Activated naive CD8-positive, alpha-beta T cell treated with anti-CD3 and anti-CD28 coated beads for 36 hours (primary cell): Measurements from ENCODE around the gene PLCL2. TPM values are rescaled to one million over a fixed set of nuclear protein-coding genes. Genes with fewer than 3 reads are reported as not detected.
"Not testable (repeated sequence)": the region's sequence is repeated elsewhere in the genome, so short reads cannot be mapped to it uniquely, and the experiment has no call there.

Experiments used
- DNase-seq: peaks from one replicate; pipeline ENCODE4 v3.0.0; 2021
- H3K27ac Mint-ChIP-seq: one replicate; pipeline ENCODE4 v1.8.0; 2022; ENCODE audit warnings: mild to moderate bottlenecking, moderate library complexity, mixed read lengths
- H3K27me3 Mint-ChIP-seq: one replicate; pipeline ENCODE4 v1.8.0; 2022; ENCODE audit warnings: mild to moderate bottlenecking, mixed read lengths
- H3K36me3 Mint-ChIP-seq: one replicate; pipeline ENCODE4 v1.8.0; 2021; ENCODE audit warnings: mild to moderate bottlenecking, mixed read lengths
- H3K4me1 Mint-ChIP-seq: one replicate; pipeline ENCODE4 v1.8.0; 2021; ENCODE audit warnings: mixed read lengths
- H3K4me3 Mint-ChIP-seq: one replicate; pipeline ENCODE4 v1.8.0; 2022; ENCODE audit warnings: mild to moderate bottlenecking, moderate library complexity, mixed read lengths
- H3K9me3 Mint-ChIP-seq: one replicate; pipeline ENCODE4 v1.8.0; 2022; ENCODE audit warnings: mixed read lengths
- total RNA-seq, 2 experiments: library from RNA; stranded (reverse); gene quantifications; one replicate each; pipeline ENCODE4 v1.2.3, GENCODE V29; 2021

The PLCL2 gene
- total RNA-seq, 2 experiments from 2014 or later, result 19.1 to 19.6 TPM

DNA sequence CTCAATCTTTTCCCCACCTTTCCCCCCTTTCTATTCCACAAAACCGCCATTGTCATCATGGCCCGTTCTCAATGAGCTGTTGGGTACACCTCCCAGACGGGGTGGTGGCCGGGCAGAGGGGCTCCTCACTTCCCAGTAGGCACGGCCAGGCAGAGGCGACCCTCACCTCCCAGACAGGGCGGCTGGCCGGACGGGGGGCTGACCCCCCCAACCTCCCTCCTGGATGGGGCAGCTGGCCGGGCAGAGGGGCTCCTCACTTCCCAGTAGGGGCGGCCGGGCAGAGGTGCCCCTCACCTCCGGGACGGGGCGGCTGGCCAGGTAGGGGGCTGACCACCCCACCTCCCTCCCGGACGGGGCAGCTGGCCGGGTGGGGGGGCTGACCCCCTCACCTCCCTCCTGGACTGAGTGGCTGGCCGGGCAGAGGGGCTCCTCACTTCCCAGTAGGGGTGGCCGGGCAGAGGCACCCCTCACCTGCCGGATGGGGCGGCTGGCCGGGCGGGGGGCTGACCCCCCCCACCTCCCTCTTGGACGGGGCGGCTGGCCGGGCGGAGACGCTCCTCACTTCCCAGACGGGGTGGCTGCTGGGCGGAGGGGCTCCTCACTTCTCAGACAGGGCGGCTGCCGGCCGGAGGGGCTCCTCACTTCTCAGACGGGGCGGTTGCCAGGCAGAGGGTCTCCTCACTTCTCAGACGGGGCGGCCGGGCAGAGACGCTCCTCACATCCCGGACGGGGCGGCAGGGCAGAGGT lies 95.2 kb downstream of the PLCL2 start:
- H3K4me1 Mint-ChIP-seq, result peaks cover 36% of the 10 kb centered on the region
- peaks cover 11% of the 10 kb centered on the region for H3K36me3 Mint-ChIP-seq
- H3K27ac Mint-ChIP-seq, H3K27me3 Mint-ChIP-seq, DNase-seq, H3K9me3 Mint-ChIP-seq, H3K4me3 Mint-ChIP-seq: not testable (repeated sequence)

DNA sequence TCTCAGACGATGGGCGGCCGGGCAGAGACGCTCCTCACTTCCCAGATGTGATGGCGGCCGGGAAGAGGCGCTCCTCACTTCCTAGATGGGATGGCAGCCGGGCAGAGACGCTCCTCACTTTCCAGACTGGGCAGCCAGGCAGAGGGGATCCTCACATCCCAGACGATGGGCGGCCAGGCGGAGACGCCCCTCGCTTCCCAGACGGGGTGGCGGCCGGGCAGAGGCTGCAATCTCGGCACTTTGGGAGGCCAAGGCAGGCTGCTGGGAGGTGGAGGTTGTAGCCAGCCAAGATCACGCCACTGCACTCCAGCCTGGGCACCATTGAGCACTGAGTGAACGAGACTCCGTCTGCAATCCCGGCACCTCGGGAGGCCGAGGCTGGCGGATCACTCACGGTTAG lies 95.8 kb downstream of the PLCL2 start:
- not testable (repeated sequence) for DNase-seq, H3K9me3 Mint-ChIP-seq, H3K27ac Mint-ChIP-seq, H3K4me3 Mint-ChIP-seq, H3K27me3 Mint-ChIP-seq
- Mint-ChIP-seq H3K36me3 (peaks cover 11% of the 10 kb centered on the region), H3K4me1 (peaks cover 37% of the 10 kb centered on the region)

DNA sequence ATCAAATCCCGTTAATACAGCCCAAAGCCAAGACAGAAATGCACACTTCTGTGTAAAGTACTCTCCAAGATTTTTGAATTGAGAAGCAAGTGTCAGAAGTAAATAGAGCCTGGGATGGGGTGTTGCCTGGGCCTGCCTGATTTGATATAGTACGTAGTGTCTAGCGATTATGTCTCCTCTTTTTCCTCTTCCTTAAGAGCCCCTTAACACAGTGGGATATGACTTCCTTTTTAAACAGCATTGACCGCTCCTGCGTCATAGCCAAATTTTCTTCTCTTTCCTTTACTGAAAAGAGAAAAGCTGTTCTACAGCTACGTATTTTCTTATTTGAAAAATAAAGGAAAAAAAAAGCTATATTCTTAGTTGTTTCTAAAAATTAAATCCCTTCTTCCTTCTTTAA lies 97.7 kb downstream of the PLCL2 start:
- Mint-ChIP-seq H3K4me1 (peaks cover 36% of the 10 kb centered on the region), H3K27ac (no peak overlapping the region), H3K4me3 (no peak overlapping the region), H3K27me3 (no peaks in the 10 kb centered on the region), H3K9me3 (peaks cover 2% of the 10 kb centered on the region), H3K36me3 (peaks cover 3% of the 10 kb centered on the region)
- DNase-seq, result no peak

DNA sequence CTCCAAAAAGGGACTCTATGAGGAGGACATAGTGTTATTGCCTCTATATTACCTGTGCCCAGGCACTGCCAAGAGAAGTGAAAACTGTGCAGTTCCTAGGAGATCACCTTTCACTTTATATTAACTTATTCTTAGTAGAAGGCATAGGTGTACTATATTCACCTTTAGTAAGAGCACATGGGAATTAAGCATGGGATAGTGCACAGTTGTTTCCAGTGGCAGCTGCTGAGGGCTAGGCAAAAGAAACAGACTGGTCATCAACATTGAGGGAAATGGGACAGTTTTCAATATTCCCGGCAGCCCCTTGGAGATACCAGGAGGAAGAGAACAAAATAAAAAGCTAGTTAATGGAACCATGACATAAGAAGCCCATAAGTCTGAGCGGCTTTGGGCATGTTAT lies 100.9 kb downstream of the PLCL2 start:
- no peaks in the 10 kb centered on the region for H3K27me3 Mint-ChIP-seq
- H3K36me3 Mint-ChIP-seq, result no peaks in the 10 kb centered on the region
- no peaks in the 10 kb centered on the region for H3K9me3 Mint-ChIP-seq
- no peak overlapping the region for H3K27ac Mint-ChIP-seq
- no peak overlapping the region for H3K4me3 Mint-ChIP-seq
- H3K4me1 Mint-ChIP-seq, result peaks cover 45% of the 10 kb centered on the region
- DNase-seq, result no peak

DNA sequence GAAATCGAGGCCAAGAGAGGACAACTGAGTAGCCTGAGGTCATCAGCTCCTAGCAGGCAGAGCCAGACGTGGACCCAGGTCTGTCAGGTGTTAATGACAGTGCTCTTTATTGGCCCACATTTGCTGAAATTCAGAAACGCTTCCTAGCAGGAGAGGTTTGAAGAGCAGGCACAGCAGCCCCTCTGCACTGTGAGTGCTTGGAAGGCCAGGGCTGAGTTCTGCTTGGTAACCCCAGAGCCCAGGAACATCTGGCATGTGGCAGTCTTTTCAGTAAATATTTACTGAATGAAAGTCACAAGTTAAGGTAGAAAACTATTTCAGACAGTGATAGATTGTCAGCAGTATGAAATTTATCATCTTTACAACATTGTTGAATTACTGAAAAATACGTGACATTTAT lies 102.4 kb downstream of the PLCL2 start:
- Mint-ChIP-seq H3K27ac (no peak overlapping the region), H3K36me3 (no peaks in the 10 kb centered on the region), H3K9me3 (no peaks in the 10 kb centered on the region), H3K4me3 (no peak overlapping the region), H3K4me1 (peaks cover 41% of the 10 kb centered on the region), H3K27me3 (no peaks in the 10 kb centered on the region)
- DNase-seq, result no peak

DNA sequence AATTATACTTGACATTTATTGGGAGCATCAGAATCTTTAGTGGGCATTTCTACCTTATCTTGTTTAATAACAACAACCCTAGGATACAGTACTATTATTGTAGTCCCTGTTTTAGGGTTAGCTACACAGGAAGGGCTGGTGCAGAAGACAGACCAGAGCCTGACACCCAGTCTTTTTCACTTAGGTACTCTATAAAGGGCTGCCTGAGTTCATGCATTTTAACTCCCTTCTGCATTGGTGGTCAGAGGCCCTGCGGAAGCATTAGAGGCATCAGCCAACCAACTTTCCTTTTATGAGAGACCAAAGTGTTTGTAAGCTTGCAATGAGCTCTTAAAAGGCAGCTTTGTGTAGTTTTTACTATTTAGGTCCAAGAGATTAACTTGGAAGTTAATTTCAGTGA lies 105.4 kb downstream of the PLCL2 start:
- Mint-ChIP-seq H3K27ac (no peak overlapping the region), H3K4me3 (no peak overlapping the region), H3K27me3 (no peaks in the 10 kb centered on the region), H3K9me3 (no peaks in the 10 kb centered on the region), H3K36me3 (peaks cover 5% of the 10 kb centered on the region), H3K4me1 (peaks cover 59% of the 10 kb centered on the region)
- DNase-seq, result no peak

DNA sequence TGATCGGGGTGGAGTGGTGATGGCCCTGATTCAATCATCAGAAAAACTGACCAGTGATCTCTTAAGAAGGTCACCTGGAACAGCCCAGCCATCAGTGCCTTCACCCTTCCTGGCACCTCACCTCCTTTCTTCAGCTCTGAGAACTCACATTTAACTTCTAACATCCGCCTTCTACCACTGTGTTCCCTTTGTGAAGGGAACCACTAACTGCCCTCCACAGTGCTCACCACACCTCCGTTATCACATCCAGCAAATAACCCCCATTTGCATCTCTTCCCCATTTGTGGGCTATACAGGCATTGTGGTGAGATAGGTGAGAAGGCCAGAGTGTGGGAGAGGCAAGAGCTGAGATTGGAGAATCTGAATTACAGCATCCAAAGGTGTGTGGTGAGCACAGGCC lies 107.4 kb downstream of the PLCL2 start:
- peaks cover 64% of the 10 kb centered on the region for H3K4me1 Mint-ChIP-seq
- H3K36me3 Mint-ChIP-seq, result peaks cover 9% of the 10 kb centered on the region
- no peaks in the 10 kb centered on the region for H3K27me3 Mint-ChIP-seq
- no peaks in the 10 kb centered on the region for H3K9me3 Mint-ChIP-seq
- no peak for DNase-seq
- H3K4me3 Mint-ChIP-seq, result no peak overlapping the region
- H3K27ac Mint-ChIP-seq, result no peak overlapping the region

DNA sequence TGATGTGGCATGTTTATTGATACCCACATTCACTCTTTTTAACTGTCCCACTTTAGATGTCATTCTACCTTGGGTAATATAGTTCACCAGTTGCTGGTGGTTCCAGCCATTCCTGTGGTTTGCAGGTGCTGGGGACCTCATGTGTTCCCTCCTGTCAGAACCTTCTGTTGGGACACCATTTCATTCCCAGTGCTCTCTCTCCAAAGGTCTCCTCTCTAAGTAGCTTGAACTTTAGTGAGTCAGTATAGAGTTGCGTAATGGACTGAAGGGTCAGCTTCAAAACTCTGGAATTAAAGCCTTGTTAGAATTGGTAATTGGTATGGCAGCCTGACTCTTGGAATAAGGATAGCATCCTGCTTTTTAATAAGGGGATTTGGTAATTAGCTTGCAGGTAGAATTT lies 108.5 kb downstream of the PLCL2 start:
- Mint-ChIP-seq H3K4me1 (peaks cover 67% of the 10 kb centered on the region), H3K36me3 (peaks cover 9% of the 10 kb centered on the region), H3K27ac (no peak overlapping the region), H3K27me3 (no peaks in the 10 kb centered on the region), H3K4me3 (no peak overlapping the region), H3K9me3 (no peaks in the 10 kb centered on the region)
- no peak for DNase-seq

DNA sequence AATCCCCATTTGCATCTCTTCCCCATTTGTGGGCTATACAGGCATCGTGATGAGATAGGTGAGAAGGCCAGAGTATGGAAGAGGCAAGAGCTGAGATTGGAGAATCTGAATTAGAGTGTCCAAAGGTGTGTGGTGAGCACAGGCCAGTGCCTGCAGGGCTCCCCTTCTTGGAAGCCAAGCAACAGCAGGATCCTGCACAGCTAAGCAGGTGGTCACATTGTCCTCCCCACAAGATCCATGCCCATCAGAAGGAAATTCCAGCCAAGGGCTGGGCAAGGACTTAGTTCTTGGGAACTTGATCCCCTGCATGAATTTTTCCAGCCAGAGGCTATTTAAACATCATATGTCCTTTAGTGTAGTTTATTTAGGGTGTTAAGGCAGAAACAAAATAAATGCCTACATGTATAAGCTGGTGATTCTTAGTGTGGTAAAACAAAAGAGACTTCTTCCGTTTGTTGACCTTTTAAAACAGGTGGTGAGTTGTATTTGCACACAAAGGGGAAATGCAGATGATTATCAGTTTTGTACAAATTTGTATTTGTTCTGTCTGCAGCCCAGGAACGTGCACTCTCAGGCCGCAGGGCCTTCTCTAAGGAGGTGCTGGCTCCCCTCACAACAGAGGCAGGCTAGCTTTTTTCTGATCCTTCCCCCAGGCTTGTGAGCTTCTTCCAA lies 110.2 kb downstream of the PLCL2 start:
- no peak overlapping the region for H3K27ac Mint-ChIP-seq

DNA sequence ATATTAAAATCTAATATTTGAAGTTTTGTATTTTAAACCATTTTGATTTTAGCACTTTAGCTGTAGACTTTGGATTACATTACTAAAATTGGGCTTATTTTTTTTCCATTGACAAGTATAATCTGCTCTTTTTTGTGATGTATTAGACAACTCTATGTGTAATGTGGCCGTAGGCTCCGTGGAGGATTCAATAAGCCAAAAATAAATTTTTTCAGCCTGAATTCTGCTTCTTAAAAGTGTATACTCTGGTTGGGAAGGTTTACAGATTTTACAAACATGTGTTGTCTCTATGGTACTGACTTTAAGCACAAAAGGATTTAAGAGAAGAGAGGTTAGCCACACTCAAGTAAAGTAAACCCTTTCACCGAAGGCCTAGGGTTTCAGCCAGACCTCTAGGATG lies 110.8 kb downstream of the PLCL2 start:
- H3K4me3 Mint-ChIP-seq, result no peak overlapping the region
- no peaks in the 10 kb centered on the region for H3K27me3 Mint-ChIP-seq
- peaks cover 9% of the 10 kb centered on the region for H3K36me3 Mint-ChIP-seq
- peaks cover 3% of the 10 kb centered on the region for H3K9me3 Mint-ChIP-seq
- H3K27ac Mint-ChIP-seq, result no peak overlapping the region
- peaks cover 64% of the 10 kb centered on the region for H3K4me1 Mint-ChIP-seq
- no peak for DNase-seq

More for the DNA sequence above, 110.2 kb downstream of the PLCL2 start:
- Mint-ChIP-seq H3K27me3 (no peaks in the 10 kb centered on the region), H3K4me1 (peaks cover 66% of the 10 kb centered on the region), H3K36me3 (peaks cover 9% of the 10 kb centered on the region), H3K9me3 (no peaks in the 10 kb centered on the region), H3K4me3 (no peak overlapping the region)
- DNase-seq, result no peak

DNA sequence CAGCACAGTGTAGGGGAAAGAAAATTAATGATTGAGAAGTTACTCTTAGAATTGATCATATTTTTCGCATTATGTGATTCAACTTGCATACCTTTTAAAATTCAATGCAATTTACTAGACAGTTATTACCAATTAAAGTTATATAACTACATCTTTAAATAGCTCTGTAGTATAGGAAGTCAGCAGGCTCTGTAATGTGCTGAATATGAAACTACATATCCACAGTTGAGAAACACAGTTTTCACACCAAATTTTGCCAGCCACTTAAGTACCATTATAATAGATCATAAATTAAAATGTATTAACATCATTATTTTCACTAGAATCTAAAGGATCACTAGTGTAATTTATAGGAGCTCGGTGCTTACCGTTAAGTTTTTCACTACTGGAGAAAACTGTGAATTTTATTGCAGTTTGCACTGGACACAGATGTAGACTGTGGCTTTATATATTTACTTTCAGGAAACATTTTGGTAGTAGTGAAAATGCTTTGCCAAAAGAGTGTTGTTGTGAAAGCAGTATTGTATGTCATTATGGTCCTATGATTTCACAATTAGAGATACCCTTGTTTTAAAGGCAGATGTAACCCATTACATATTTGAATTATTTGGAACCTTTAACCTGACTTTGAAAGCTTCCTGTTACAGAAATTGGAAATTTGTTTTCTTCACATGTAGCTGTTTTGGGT lies 113.6 kb downstream of the PLCL2 start:
- no peak overlapping the region for H3K4me3 Mint-ChIP-seq
- no peak overlapping the region for H3K27ac Mint-ChIP-seq
- peaks cover 21% of the 10 kb centered on the region for H3K9me3 Mint-ChIP-seq
- peaks cover 61% of the 10 kb centered on the region for H3K4me1 Mint-ChIP-seq
- H3K27me3 Mint-ChIP-seq, result no peaks in the 10 kb centered on the region
- peaks cover 22% of the 10 kb centered on the region for H3K36me3 Mint-ChIP-seq
- DNase-seq, result no peak

DNA sequence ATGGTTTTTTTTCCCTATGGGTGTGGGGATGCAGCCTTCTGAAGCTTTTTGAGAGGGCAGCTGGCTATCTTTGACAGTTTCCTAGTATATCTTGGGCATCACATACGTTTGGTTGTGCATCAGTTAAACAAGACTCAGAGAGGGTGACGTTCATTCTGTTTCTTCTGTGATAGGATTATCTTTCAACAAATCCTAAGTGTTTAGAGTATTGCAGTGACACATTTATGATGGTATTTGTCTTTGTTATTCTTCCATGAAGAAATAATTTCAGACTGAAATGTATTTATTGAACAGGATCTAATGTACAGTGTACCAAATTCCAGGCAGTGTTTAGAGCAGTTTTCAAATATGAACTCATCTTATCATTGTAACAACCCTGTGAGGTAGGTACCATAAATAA lies 114.4 kb downstream of the PLCL2 start:
- Mint-ChIP-seq H3K36me3 (peaks cover 27% of the 10 kb centered on the region), H3K4me1 (peaks cover 62% of the 10 kb centered on the region), H3K4me3 (no peak overlapping the region), H3K27me3 (no peaks in the 10 kb centered on the region), H3K9me3 (peaks cover 23% of the 10 kb centered on the region), H3K27ac (peak overlapping the region; percentile 10)
- DNase-seq, result no peak

DNA sequence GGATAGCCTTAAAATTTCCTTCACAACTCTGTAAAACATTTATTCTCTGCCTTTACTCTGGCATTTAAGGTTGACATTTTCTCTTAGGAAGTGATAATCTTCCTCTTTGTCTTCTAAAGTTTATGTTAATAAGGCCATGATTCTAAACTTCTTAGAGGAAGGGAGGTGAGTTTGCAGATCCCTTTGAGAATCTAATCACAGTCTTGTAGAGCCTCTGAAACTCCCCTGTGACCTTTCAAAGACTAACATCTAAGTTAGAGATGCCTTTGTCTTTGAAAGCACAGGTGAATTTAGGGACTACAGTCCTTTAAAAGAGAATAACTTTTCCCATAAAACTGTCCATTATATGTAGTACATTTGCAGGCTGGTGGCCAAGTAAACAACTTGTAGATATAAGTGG lies 115.1 kb downstream of the PLCL2 start:
- no peaks in the 10 kb centered on the region for H3K27me3 Mint-ChIP-seq
- no peak overlapping the region for H3K4me3 Mint-ChIP-seq
- peaks cover 23% of the 10 kb centered on the region for H3K9me3 Mint-ChIP-seq
- peak overlapping the region; percentile 52 for H3K27ac Mint-ChIP-seq
- peaks cover 27% of the 10 kb centered on the region for H3K36me3 Mint-ChIP-seq
- no peak for DNase-seq
- H3K4me1 Mint-ChIP-seq, result peaks cover 63% of the 10 kb centered on the region

DNA sequence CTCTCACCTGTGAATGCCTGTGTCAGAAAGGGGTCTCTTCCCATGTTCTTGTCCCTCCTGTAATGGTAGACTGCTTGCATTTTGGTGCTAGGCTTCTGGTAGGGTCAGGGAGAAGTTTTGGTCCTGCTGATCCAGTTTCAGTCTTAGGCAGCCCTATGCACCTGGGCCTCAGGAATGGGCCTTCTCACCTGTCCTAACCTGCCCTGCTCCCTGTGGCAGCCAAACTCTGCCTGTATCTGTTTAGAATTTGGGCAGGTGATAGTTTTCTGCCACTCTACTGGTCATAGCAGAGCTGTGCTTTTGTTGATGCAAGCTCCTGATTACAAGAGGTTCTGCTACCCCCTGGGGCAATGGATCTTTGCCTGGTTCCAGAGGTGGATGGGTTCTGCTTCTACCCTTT lies 118.7 kb downstream of the PLCL2 start:
- Mint-ChIP-seq H3K9me3 (peaks cover 23% of the 10 kb centered on the region), H3K27ac (no peak overlapping the region), H3K4me3 (no peak overlapping the region), H3K4me1 (peaks cover 63% of the 10 kb centered on the region), H3K27me3 (no peaks in the 10 kb centered on the region), H3K36me3 (peaks cover 23% of the 10 kb centered on the region)
- DNase-seq, result no peak

DNA sequence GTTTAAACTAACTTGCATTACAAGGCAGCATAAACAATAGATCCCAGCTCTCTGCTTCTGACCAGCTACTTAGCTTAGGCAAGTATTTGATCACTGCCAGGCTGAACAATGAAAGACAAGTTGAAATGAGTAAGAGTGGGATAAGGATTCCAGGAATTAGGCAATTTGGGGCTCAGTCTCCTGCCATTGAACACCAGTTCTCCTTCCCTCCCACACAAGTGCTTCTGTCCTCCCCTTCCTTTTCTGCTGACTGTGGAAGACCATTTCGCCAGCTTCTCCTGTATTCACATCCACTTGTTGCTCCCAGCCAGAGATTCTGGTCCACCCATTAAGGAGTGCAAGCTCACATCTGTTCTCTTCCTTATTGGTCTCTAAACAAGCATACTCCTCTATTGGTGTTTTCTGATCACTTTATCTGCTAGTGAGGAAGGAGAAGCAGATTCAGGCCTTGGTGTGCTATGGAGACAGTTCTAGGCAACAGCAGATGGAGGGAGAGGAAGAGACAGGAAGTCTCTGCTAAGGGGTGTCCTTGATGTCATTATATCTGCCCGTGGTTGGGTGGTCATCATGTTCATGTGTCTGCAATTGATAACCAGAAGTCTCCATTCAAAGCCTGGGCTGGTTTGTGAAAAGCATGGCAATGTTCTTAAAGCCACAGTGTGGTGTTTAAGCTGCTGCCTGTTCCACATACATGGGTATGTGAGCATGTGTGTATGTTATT lies 121.5 kb downstream of the PLCL2 start:
- DNase-seq, result no peak
- peaks cover 60% of the 10 kb centered on the region for H3K4me1 Mint-ChIP-seq
- H3K27me3 Mint-ChIP-seq, result no peaks in the 10 kb centered on the region
- H3K27ac Mint-ChIP-seq, result no peak overlapping the region
- no peak overlapping the region for H3K4me3 Mint-ChIP-seq
- peaks cover 15% of the 10 kb centered on the region for H3K9me3 Mint-ChIP-seq
- H3K36me3 Mint-ChIP-seq, result peaks cover 36% of the 10 kb centered on the region
